ENCODE data around the gene TMEM139.

DNA sequence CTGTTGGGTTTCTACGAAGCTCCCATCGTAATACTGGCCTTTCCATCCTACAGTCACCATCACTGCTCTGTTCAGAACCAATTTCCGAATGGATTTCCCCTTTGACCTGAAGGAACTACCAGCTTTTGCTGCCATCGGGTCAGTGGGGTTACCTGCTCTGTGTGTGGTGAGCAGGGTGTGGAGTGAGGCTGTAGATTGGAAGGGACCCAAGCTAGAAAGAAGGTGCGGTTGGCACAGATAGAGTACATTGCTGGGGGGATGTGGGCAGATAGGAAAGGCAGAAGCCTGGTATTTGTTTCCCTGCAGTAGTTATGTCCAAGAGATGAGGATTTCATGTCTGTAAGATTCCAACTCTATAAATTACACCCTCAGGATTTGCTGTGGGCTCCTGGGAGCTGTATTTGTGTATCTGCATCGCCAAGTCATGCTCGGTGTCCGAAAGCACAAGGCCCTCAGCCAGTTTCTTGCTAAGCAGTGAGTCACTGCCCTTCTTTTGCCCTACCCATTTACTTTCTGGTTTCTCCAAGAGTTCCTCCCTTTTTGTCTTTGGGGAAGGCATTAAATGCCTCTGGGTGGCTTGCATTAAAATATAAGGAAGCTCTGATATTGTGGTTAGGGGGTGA is 46.5 kb downstream of the TMEM139 start:
- TF ChIP-seq BHLHE40 (IDR thresholded peaks at IDR 0.05; ENCODE audit: borderline replicate concordance), result no peak
- TF ChIP-seq SUZ12 (IDR thresholded peaks at IDR 0.05), result no peak
- TF ChIP-seq TARDBP (IDR thresholded peaks at IDR 0.05), result no peak
- no peak for TF ChIP-seq L3MBTL2 (conservative IDR thresholded peaks at IDR 0.05)
- TF ChIP-seq HDGF (IDR thresholded peaks at IDR 0.05; ENCODE audit: borderline replicate concordance), result no peak
- no peak for TF ChIP-seq CTBP1 (IDR thresholded peaks at IDR 0.05; ENCODE audit: borderline replicate concordance)
- no peak for TF ChIP-seq FOXM1 (IDR thresholded peaks at IDR 0.05; ENCODE audit: borderline replicate concordance)
- TF ChIP-seq ZNF384 (IDR thresholded peaks at IDR 0.05), result no peak
- no peak for TF ChIP-seq LEF1 (IDR thresholded peaks at IDR 0.05; ENCODE audit: borderline replicate concordance)
- no peak for TF ChIP-seq FOXK2 (IDR thresholded peaks at IDR 0.05)
